ENCODE data around the gene ARID3A. TPM values are rescaled to one million over a fixed set of nuclear protein-coding genes. Genes with fewer than 3 reads are reported as not detected.
A peak's percentile ranks its signal among the peaks of the same experiment; 100 is the strongest.
"Not testable (repeated sequence)": the region's sequence is repeated elsewhere in the genome, so short reads cannot be mapped to it uniquely, and the experiment has no call there.

ARID3A gene
- total RNA-seq, 3 donors from 2014 or later (not counting 1 experiment from before 2014, with no cell fraction given) = 15.9 to 24.6 (median 24.2) TPM

DNA sequence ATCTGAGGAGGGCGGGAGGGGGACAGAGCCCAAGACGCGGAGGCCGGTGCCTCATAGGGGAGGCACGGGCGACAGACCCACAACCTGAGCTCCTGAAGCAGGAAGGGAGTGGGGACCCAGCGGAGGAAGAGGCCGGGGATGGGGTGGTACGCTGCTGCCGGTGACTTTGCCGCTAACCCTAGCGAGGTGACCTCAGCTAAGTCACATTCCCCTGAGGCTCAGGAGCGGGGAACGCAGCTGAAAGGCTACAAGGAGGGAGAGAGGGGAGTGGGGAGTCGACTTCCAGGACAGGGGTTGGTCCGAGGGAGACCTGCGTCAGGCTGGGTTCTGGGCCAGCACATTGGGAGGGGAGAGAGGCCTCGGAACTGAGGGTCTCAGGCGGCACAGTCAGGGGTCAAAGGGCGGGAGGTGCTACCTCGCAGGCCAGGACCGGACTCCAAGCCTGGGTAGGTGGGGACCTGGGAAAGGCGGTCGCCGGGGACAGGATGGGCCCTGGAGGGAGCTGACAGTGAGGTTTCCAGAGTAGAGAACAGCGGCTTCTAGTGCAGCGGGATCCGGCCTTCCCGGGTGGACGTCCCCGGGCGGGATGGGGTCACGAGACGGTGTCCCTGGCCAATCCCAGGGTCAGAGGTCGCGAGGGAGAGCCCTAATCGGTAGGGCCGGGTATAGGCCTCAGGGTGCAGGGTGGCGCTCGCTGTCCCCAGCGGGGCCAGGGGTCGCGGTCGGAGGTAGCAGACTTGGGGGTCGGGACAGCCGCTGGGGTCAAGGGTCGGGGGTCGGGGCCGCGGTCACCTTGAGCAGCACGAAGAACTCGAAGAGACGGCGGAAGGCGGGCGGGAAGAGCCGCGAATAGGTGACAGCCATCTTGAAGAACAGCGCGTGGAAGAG is 94.4 kb downstream of the ARID3A start:
- Histone ChIP-seq H3K4me3 (ENCODE audit: low read length) (peak overlapping the region; percentile 94), H3K36me3 (ENCODE audit: control insufficient read depth, insufficient read depth, low read length) (peaks cover 9% of the 10 kb centered on the region), H3K27ac (ENCODE audit: low read length) (peak overlapping the region; percentile 100), H3K9me3 (ENCODE audit: control insufficient read depth, insufficient read depth, low read length) (no peaks in the 10 kb centered on the region), H3K4me1 (ENCODE audit: control insufficient read depth, insufficient read depth, low read length) (peaks cover 68% of the 10 kb centered on the region), H3K27me3 (ENCODE audit: control insufficient read depth, insufficient read depth, low read length) (no peaks in the 10 kb centered on the region)
- ATAC-seq (no peak), DNase-seq (peak; percentile 43 to 53)
- TF ChIP-seq, protein P1, sequence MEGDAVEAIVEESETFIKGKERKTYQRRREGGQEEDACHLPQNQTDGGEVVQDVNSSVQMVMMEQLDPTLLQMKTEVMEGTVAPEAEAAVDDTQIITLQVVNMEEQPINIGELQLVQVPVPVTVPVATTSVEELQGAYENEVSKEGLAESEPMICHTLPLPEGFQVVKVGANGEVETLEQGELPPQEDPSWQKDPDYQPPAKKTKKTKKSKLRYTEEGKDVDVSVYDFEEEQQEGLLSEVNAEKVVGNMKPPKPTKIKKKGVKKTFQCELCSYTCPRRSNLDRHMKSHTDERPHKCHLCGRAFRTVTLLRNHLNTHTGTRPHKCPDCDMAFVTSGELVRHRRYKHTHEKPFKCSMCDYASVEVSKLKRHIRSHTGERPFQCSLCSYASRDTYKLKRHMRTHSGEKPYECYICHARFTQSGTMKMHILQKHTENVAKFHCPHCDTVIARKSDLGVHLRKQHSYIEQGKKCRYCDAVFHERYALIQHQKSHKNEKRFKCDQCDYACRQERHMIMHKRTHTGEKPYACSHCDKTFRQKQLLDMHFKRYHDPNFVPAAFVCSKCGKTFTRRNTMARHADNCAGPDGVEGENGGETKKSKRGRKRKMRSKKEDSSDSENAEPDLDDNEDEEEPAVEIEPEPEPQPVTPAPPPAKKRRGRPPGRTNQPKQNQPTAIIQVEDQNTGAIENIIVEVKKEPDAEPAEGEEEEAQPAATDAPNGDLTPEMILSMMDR (IDR thresholded peaks at IDR 0.05) = no peak
- no peaks in the 10 kb centered on the region for H3K36me3 Mint-ChIP-seq
- peaks cover 24 to 54% of the 10 kb centered on the region in 2 donors for H3K4me1 Mint-ChIP-seq
- intact Hi-C loops (cut with micrococcal nuclease) = loop anchor here (2.0 to 5.0 kb wide), 2 partner anchors 21 to 227 kb away; partner anchors contain the start of genes ABCA7 and MIDN
- H3K27me3 Mint-ChIP-seq (ENCODE audit: low read depth in 2 of 2) = peaks cover 0 to 3% of the 10 kb centered on the region in 2 donors
- WGBS (ENCODE audit: insufficient coverage) = under 1% methylated on average over 60 of the region's 60 CpGs
- H3K27ac Mint-ChIP-seq = peak overlapping the region; percentile 100
- H3K4me3 Mint-ChIP-seq = peak overlapping the region; percentile 92
- H3K9me3 Mint-ChIP-seq = no peaks in the 10 kb centered on the region

DNA sequence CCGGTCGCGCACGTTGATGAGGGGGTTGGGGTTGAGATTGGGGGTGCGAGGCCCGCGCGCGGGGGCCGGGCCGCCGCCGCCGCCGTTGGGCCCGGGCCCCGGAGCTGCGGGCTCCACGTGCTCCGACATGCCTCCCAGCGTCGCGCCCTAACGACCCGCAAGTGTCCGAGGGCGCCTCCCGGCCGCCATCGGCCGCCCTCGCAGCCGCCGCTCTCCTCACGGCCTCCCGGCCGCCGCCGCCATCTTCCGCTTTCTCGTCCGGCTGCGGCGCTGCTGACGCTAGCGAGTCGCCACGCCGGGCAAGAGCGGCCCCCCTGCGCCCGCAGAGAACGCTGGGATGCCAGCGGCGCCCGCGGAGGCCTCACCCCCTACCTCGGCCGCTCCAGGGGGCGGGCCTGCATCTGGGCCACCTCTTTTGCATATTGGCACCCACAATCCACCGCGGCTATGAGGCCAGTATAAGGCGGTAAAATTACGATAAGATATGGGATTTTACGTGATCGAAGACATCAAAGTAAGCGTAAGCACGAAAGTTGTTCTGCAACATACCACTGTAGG is 95.1 kb downstream of the ARID3A start, which contains the start of gene TMEM259:
TMEM259 (minus strand) TSS at position 256 of the 558 bp plus-strand sequence; CDS start at position 129, 127 bp downstream.
- ATAC-seq (peak; percentile 88 to 98 (median 88)), DNase-seq (peak; percentile 97 to 98)
- H3K4me1 ChIP-seq (ENCODE audit: control insufficient read depth, insufficient read depth, low read length) = peaks cover 66% of the 10 kb centered on the region
- peaks cover 24 to 49% of the 10 kb centered on the region in 2 donors for H3K4me1 Mint-ChIP-seq
- H3K27ac ChIP-seq (ENCODE audit: low read length) = peak within 1 kb of the TSS; percentile 100
- intact Hi-C loops (cut with micrococcal nuclease) = loop anchor here (1.0 to 5.0 kb wide), 3 partner anchors 20 to 226 kb away; partner anchors contain the start of genes ABCA7, GPX4 and MIDN
- H3K27ac Mint-ChIP-seq = peak within 1 kb of the TSS; percentile 100
- peak within 1 kb of the TSS; percentile 94 for H3K4me3 ChIP-seq (ENCODE audit: low read length)
- no peaks in the 10 kb centered on the region for H3K9me3 Mint-ChIP-seq
- H3K9me3 ChIP-seq (ENCODE audit: control insufficient read depth, insufficient read depth, low read length) = no peaks in the 10 kb centered on the region
- peaks cover 0 to 3% of the 10 kb centered on the region in 2 donors for H3K27me3 Mint-ChIP-seq (ENCODE audit: low read depth in 2 of 2)
- TF ChIP-seq, protein P1 (IDR thresholded peaks at IDR 0.05) = no peak
- no peaks in the 10 kb centered on the region for H3K27me3 ChIP-seq (ENCODE audit: control insufficient read depth, insufficient read depth, low read length)
- H3K4me3 Mint-ChIP-seq = peak within 1 kb of the TSS; percentile 92
- H3K36me3 ChIP-seq (ENCODE audit: control insufficient read depth, insufficient read depth, low read length) = peaks cover 9% of the 10 kb centered on the region
- 0% methylated on average over 66 of the region's 68 CpGs for WGBS (ENCODE audit: insufficient coverage)
- H3K36me3 Mint-ChIP-seq = no peaks in the 10 kb centered on the region

DNA sequence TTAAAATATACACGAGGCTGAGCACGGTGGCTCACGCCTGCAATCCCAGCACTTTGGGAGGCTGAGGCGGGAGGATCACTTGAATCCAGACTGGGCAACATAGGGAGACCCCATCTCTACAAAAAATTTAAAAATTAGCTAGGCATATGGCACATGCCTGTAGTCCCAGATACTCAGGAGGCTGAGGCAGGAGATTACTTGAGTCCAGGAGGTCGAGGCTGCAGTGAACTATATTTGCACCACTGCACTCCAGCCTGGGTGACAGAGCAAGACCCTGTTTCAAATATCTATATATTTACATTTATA is 98.0 kb downstream of the ARID3A start:
- H3K4me1 Mint-ChIP-seq = peaks cover 15 to 34% of the 10 kb centered on the region in 2 donors
- ATAC-seq; H3K27ac ChIP-seq (ENCODE audit: low read length); DNase-seq; H3K36me3 ChIP-seq (ENCODE audit: control insufficient read depth, insufficient read depth, low read length); H3K4me3 ChIP-seq (ENCODE audit: low read length); H3K27me3 ChIP-seq (ENCODE audit: control insufficient read depth, insufficient read depth, low read length); H3K36me3 Mint-ChIP-seq; H3K27ac Mint-ChIP-seq; H3K9me3 Mint-ChIP-seq; H3K4me3 Mint-ChIP-seq; H3K27me3 Mint-ChIP-seq (ENCODE audit: low read depth in 2 of 2); H3K9me3 ChIP-seq (ENCODE audit: control insufficient read depth, insufficient read depth, low read length): not testable (repeated sequence)
- peaks cover 59% of the 10 kb centered on the region for H3K4me1 ChIP-seq (ENCODE audit: control insufficient read depth, insufficient read depth, low read length)
- 91% methylated on average over 5 of the region's 5 CpGs for WGBS (ENCODE audit: insufficient coverage)
- intact Hi-C loops (cut with micrococcal nuclease) = loop anchor here (5.0 kb wide), 1 partner anchor 223 kb away; the partner anchor contains the start of gene MIDN

DNA sequence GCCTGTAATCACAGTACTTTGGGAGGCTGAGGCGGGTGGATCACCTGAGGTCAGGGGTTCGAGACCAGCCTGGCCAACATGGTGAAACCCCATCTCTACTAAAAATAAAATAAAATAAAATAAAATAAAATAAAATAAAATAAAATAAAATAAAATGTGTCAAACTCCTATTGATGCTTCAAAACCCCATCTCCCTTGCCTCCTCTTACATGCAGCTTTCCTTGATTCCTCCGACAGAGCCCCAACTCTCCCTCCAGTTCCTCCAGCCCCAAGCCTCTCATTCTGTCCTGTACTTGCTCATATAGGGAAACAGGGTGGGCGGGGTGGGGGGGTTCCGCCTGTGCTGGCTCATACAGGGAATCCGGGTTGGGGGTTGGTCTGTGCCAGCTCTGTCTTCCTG is 99.2 kb downstream of the ARID3A start:
- H3K27ac Mint-ChIP-seq; H3K27me3 Mint-ChIP-seq (ENCODE audit: low read depth in 2 of 2); H3K9me3 ChIP-seq (ENCODE audit: control insufficient read depth, insufficient read depth, low read length); H3K36me3 ChIP-seq (ENCODE audit: control insufficient read depth, insufficient read depth, low read length); intact Hi-C loops (cut with micrococcal nuclease); H3K4me3 ChIP-seq (ENCODE audit: low read length); H3K27me3 ChIP-seq (ENCODE audit: control insufficient read depth, insufficient read depth, low read length); DNase-seq; H3K36me3 Mint-ChIP-seq; ATAC-seq; H3K9me3 Mint-ChIP-seq; H3K27ac ChIP-seq (ENCODE audit: low read length): not testable (repeated sequence)
- 90% methylated on average over 3 of the region's 6 CpGs for WGBS (ENCODE audit: insufficient coverage)
- H3K4me1 ChIP-seq (ENCODE audit: control insufficient read depth, insufficient read depth, low read length) = peaks cover 59% of the 10 kb centered on the region
- Mint-ChIP-seq H3K4me3 (peak overlapping the region; percentile 14), H3K4me1 (peaks cover 19 to 30% of the 10 kb centered on the region in 2 donors)

Other genes starting within 250 kb of the ARID3A start
- gene FSTL3, start 249.6 kb upstream of the ARID3A start, total RNA-seq = 1 to 10 TPM; 1.5 to 1.9 (median 1.5) TPM
- gene PRSS57, start 230.6 kb upstream of the ARID3A start, total RNA-seq = 10 to 100 TPM in 1 of 3 donors, 1 to 10 TPM in 2; 1.5 to 11.7 (median 4.5) TPM
- gene PALM, start 217.1 kb upstream of the ARID3A start, total RNA-seq = 1 to 10 TPM in 1 of 3 donors, under 1 TPM in 1, not detected in 1; 0.59 to 1.0 TPM
- not detected for gene MISP, start 174.9 kb upstream of the ARID3A start, total RNA-seq
- gene PTBP1, start 128.6 kb upstream of the ARID3A start, total RNA-seq = 100 to 1,000 TPM; 302 to 350 (median 345) TPM
- gene PLPPR3, start 104.1 kb upstream of the ARID3A start, total RNA-seq = not detected
- 1 to 10 TPM in 2 of 3 donors, under 1 TPM in 1; 0.87 to 2.5 (median 1.8) TPM for gene AZU1, start 98.2 kb upstream of the ARID3A start, total RNA-seq
- under 1 TPM in 2 of 3 donors, not detected in 1; 0.36 to 0.73 TPM for gene PRTN3, start 85.0 kb upstream of the ARID3A start, total RNA-seq
- gene ELANE, start 73.7 kb upstream of the ARID3A start, total RNA-seq = 1 to 10 TPM in 2 of 3 donors, not detected in 1; 1.7 to 1.8 TPM
- gene CFD, start 66.4 kb upstream of the ARID3A start, total RNA-seq = 10 to 100 TPM in 2 of 3 donors, 1 to 10 TPM in 1; 2.9 to 47.5 (median 10.4) TPM
- 10 to 100 TPM; 44.2 to 50.1 (median 44.7) TPM for gene MED16, start 32.8 kb upstream of the ARID3A start, total RNA-seq
- gene RNU6-9, start 32.6 kb upstream of the ARID3A start, total RNA-seq = not detected
- gene R3HDM4, start 12.8 kb upstream of the ARID3A start, total RNA-seq = 100 to 1,000 TPM in 1 of 3 donors, 10 to 100 TPM in 2; 88.7 to 106 (median 97.8) TPM
- under 1 TPM in 1 of 3 donors, not detected in 2; 0.31 TPM for gene KISS1R, start 8.7 kb upstream of the ARID3A start, total RNA-seq
- gene WDR18, start 58.3 kb downstream of the ARID3A start, total RNA-seq = 10 to 100 TPM; 17.5 to 25.4 (median 22.7) TPM
- under 1 TPM in 2 of 3 donors, not detected in 1; 0.09 to 0.15 TPM for gene GRIN3B, start 74.4 kb downstream of the ARID3A start, total RNA-seq
- gene TMEM259, start 95.1 kb downstream of the ARID3A start, total RNA-seq = 100 to 1,000 TPM; 310 to 354 (median 317) TPM
- not detected for gene RNU6-2, start 95.5 kb downstream of the ARID3A start, total RNA-seq
- 100 to 1,000 TPM; 163 to 276 (median 179) TPM for gene CNN2, start 100.6 kb downstream of the ARID3A start, total RNA-seq
- gene ABCA7, start 114.1 kb downstream of the ARID3A start, total RNA-seq = 100 to 1,000 TPM in 2 of 3 donors, 10 to 100 TPM in 1; 73.3 to 149 (median 121) TPM
- 100 to 1,000 TPM; 535 to 601 (median 560) TPM for gene ARHGAP45, start 141.1 kb downstream of the ARID3A start, total RNA-seq
- 100 to 1,000 TPM in 1 of 3 donors, 10 to 100 TPM in 2; 77.3 to 105 (median 91.6) TPM for gene POLR2E, start 169.3 kb downstream of the ARID3A start, total RNA-seq
- gene GPX4, start 178.0 kb downstream of the ARID3A start, total RNA-seq = 100 to 1,000 TPM; 108 to 126 (median 121) TPM
- gene SBNO2, start 248.2 kb downstream of the ARID3A start, total RNA-seq = 100 to 1,000 TPM in 1 of 3 donors, 10 to 100 TPM in 2; 92.0 to 106 (median 94.3) TPM